DMS114 treated with DMSO at 0.1 percent for 48 hours (cell line): ENCODE results near the gene SBK3.
"Not testable (repeated sequence)": the region's sequence is repeated elsewhere in the genome, so short reads cannot be mapped to it uniquely, and the experiment has no call there.

ENCODE experiments used
- DNase-seq: peaks from one replicate; lab custom pipeline; 2025; ENCODE audit not compliant: unreplicated experiment; lab: John Stamatoyannopoulos, UW

Gene SBK3

GRCh38 chr19:55545443-55545842 is at the start of gene SBK3:
SBK3 (minus strand) TSS chr19:55545543; CDS start chr19:55545543, 0 bp downstream.
- no peak for DNase-seq

GRCh38 chr19:55593096-55593772 is 47.9 kb upstream of the SBK3 start:
- DNase-seq = no peak

GRCh38 chr19:55592391-55593090 is 47.2 kb upstream of the SBK3 start:
- DNase-seq = no peak

- no peak for DNase-seq
These were observed 46.2 kb upstream of the SBK3 start for GRCh38 chr19:55591555-55591954.

GRCh38 chr19:55590617-55591016 is 45.3 kb upstream of the SBK3 start:
- peak; percentile 59 for DNase-seq

- no peak for DNase-seq
These were observed 44.8 kb upstream of the SBK3 start for GRCh38 chr19:55590109-55590508.

GRCh38 chr19:55588738-55589137 is 43.4 kb upstream of the SBK3 start:
- no peak for DNase-seq

- DNase-seq = peak; percentile 85
These were observed 41.8 kb upstream of the SBK3 start for GRCh38 chr19:55586976-55587668.

GRCh38 chr19:55585658-55586339 is 40.5 kb upstream of the SBK3 start:
- DNase-seq = peak; percentile 70

GRCh38 chr19:55584871-55585270 is 39.5 kb upstream of the SBK3 start:
- no peak for DNase-seq

GRCh38 chr19:55583897-55584296 is 38.6 kb upstream of the SBK3 start:
- not testable (repeated sequence) for DNase-seq

GRCh38 chr19:55582284-55582683 is 36.9 kb upstream of the SBK3 start:
- DNase-seq = not testable (repeated sequence)

- no peak for DNase-seq
These were observed 36.5 kb upstream of the SBK3 start for GRCh38 chr19:55581823-55582223.

GRCh38 chr19:55581145-55581822 is 35.9 kb upstream of the SBK3 start:
- no peak for DNase-seq

GRCh38 chr19:55580628-55581144 is 35.3 kb upstream of the SBK3 start, which contains the start of gene ZNF579:
ZNF579 (minus strand) TSS chr19:55580848; CDS start chr19:55579639, 1,209 bp downstream.
- DNase-seq = peak; percentile 86

GRCh38 chr19:55579766-55580621 is 34.7 kb upstream of the SBK3 start:
- no peak for DNase-seq

- DNase-seq = no peak
These were observed 33.7 kb upstream of the SBK3 start for GRCh38 chr19:55578761-55579747.

GRCh38 chr19:55578031-55578760 is 32.9 kb upstream of the SBK3 start:
- DNase-seq = no peak
